Ovary (tissue), 9 donors: ENCODE measurements around the gene CTBP2. TPM values are rescaled to one million over a fixed set of nuclear protein-coding genes. Genes with fewer than 3 reads are reported as not detected.

ENCODE experiments used
- DNase-seq, 5 donors: peaks; one replicate each; pipeline ENCODE4 v3.0.0-alpha.2; 2019 to 2020
- H3K27ac ChIP-seq, 2 donors: fragments of 200-600 bp; one replicate each; pipeline versions ENCODE4 v1.5.1 to v1.8.0; 2019 to 2022
- H3K27me3 ChIP-seq: fragments of 200-600 bp; one replicate; pipeline ENCODE4 v1.8.0; 2022
- H3K36me3 ChIP-seq: fragments of 200-600 bp; sonication (generic); one replicate; pipeline ENCODE4 v1.5.1; 2019
- H3K4me1 ChIP-seq: one replicate; pipeline ENCODE4 v1.8.1; 2013; ENCODE audit warnings: mild to moderate bottlenecking, moderate library complexity; ENCODE audit not compliant: insufficient read depth
- H3K4me3 ChIP-seq: fragments of 200-600 bp; sonication (generic); one replicate; pipeline ENCODE4 v1.5.1; 2017
- H3K9me3 ChIP-seq, 2 donors: fragments of 200-600 bp in 1 of 2; sonication (generic) in 1 of 2; one replicate each; pipeline versions ENCODE4 v1.5.1 to v1.8.1; 2013 to 2019; ENCODE audit warnings: mild to moderate bottlenecking in 1 of 2, moderate library complexity in 1 of 2
- EP300 ChIP-seq: sonication (generic); formaldehyde crosslinking; IDR thresholded peaks from one replicate; pipeline ENCODE4 v1.6.1; 2017; ENCODE audit warnings: antibody characterized with exemption
- POLR2A ChIP-seq: fragments of 450-650 bp; IDR thresholded peaks from one replicate; pipeline ENCODE4 v1.6.1; 2017; ENCODE audit warnings: antibody characterized with exemption, mild to moderate bottlenecking, moderate library complexity
- WGBS, 3 donors: extraction: QIAGEN DNeasy Blood & Tissue Kit in 1 of 3; methylation state at CpG; one replicate each; pipeline versions ENCODE4 v1.1.5 to v1.1.7; 2013 to 2017; 5-methylcytosine and 5-hydroxymethylcytosine counted together
- intact Hi-C, 4 donors: fragments of 100-400 bp; cut with DNase I; formaldehyde crosslinking; loops; one replicate each; pipeline versions ENCODE4 v1.11.0 to v1.15.1; 2022 to 2023
- polyA plus RNA-seq, 2 donors: library from polyadenylated mRNA; stranded (reverse); fragments of 200-250 nt in 1 of 2; fragments of 350-450 nt in 1 of 2; fragmentation: Illumina TruSeq in 1 of 2; extraction: RNeasy Lipid Tissue Mini Kit (QIAGEN cat#74804) in 1 of 2; gene quantifications; one replicate each; pipeline ENCODE4 v1.2.3, GENCODE V29; 2013 to 2014
- total RNA-seq, 7 donors: library from RNA; depleted of rRNA in 2 of 7; stranded (reverse); fragments of >200 nt in 2 of 7; fragmentation: NEBNext Ultra II Directional in 3 of 7; extraction: Animal tissue kit (Norgen Biotek cat#: 25700) in 3 of 7; gene quantifications; one replicate each; pipeline versions ENCODE4 v1.1.0 to v1.2.4, GENCODE V29; 2016 to 2023
- TF ChIP-seq, protein P1 (sequence below), 3 donors: fragments of 450-650 bp in 2 of 3; fragments of 200-600 bp in 1 of 3; IDR thresholded peaks; one replicate each; pipeline versions ENCODE4 v1.5.1 to v1.8.0; 2016 to 2022; ENCODE audit warnings: antibody characterized with exemption in 3 of 3, mild to moderate bottlenecking in 1 of 3
- donor health status: DM: no; HTN: no; CAD: no; lungs with moderate emphysema.
- donor health status: DM: no; HTN: no; CAD: no.
- donor health status: Bipolar disorder and iron deficiency.
- donor health status: DM: yes; HTN: yes; CAD: no.
- donor health status: DM: no; HTN: no; CAD: no.
- donor health status: DM: yes; HTN: yes; CAD: no.

Gene CTBP2
- total and polyA plus RNA-seq, 9 donors = 25.3 to 107 (median 69.5) TPM

GRCh38 chr10:124974131-124974530, 186.2 kb downstream of the CTBP2 start:
- no peak for DNase-seq
- Histone ChIP-seq H3K27ac (no peak overlapping the region), H3K27me3 (no peaks in the 10 kb centered on the region), H3K4me1 (peaks cover 7% of the 10 kb centered on the region), H3K4me3 (no peak overlapping the region), H3K36me3 (no peaks in the 10 kb centered on the region), H3K9me3 (no peaks in the 10 kb centered on the region)
- TF ChIP-seq POLR2A (no peak), EP300 (no peak)
- TF ChIP-seq, protein P1, sequence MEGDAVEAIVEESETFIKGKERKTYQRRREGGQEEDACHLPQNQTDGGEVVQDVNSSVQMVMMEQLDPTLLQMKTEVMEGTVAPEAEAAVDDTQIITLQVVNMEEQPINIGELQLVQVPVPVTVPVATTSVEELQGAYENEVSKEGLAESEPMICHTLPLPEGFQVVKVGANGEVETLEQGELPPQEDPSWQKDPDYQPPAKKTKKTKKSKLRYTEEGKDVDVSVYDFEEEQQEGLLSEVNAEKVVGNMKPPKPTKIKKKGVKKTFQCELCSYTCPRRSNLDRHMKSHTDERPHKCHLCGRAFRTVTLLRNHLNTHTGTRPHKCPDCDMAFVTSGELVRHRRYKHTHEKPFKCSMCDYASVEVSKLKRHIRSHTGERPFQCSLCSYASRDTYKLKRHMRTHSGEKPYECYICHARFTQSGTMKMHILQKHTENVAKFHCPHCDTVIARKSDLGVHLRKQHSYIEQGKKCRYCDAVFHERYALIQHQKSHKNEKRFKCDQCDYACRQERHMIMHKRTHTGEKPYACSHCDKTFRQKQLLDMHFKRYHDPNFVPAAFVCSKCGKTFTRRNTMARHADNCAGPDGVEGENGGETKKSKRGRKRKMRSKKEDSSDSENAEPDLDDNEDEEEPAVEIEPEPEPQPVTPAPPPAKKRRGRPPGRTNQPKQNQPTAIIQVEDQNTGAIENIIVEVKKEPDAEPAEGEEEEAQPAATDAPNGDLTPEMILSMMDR (IDR thresholded peaks at IDR 0.05) = no peak
- 83 to 91% (median 89%) methylated on average over 5 of the region's 5 CpGs for WGBS, 3 donors
- intact Hi-C loops = no loop called here

- 77 to 81% (median 78%) methylated on average over 7 of the region's 7 CpGs for WGBS, 3 donors
- no peak for DNase-seq
- H3K9me3 ChIP-seq = no peaks in the 10 kb centered on the region
- intact Hi-C loops = no loop called here
- no peaks in the 10 kb centered on the region for H3K36me3 ChIP-seq
- H3K4me3 ChIP-seq = no peak overlapping the region
- no peak overlapping the region for H3K27ac ChIP-seq
- H3K27me3 ChIP-seq = no peaks in the 10 kb centered on the region
- TF ChIP-seq POLR2A = no peak
- TF ChIP-seq, protein P1 (IDR thresholded peaks at IDR 0.05) = no peak
- TF ChIP-seq EP300 = no peak
- peaks cover 8% of the 10 kb centered on the region for H3K4me1 ChIP-seq
These were observed 187.7 kb downstream of the CTBP2 start for GRCh38 chr10:124972637-124973036.

- no peak for DNase-seq
- 3 to 9% (median 6%) methylated on average over 2 of the region's 2 CpGs for WGBS, 3 donors
- H3K4me3 ChIP-seq = no peak overlapping the region
- H3K27ac ChIP-seq = peak overlapping the region in 1 of 2 donors; percentile 49
- H3K27me3 ChIP-seq = no peaks in the 10 kb centered on the region
- intact Hi-C loops = no loop called here
- TF ChIP-seq POLR2A (no peak), EP300 (no peak)
- TF ChIP-seq, protein P1 (IDR thresholded peaks at IDR 0.05) = no peak
- peaks cover 14% of the 10 kb centered on the region for H3K4me1 ChIP-seq
- H3K36me3 ChIP-seq = no peaks in the 10 kb centered on the region
- H3K9me3 ChIP-seq = no peaks in the 10 kb centered on the region
These were observed 189.1 kb downstream of the CTBP2 start for GRCh38 chr10:124971276-124971675.

DNA sequence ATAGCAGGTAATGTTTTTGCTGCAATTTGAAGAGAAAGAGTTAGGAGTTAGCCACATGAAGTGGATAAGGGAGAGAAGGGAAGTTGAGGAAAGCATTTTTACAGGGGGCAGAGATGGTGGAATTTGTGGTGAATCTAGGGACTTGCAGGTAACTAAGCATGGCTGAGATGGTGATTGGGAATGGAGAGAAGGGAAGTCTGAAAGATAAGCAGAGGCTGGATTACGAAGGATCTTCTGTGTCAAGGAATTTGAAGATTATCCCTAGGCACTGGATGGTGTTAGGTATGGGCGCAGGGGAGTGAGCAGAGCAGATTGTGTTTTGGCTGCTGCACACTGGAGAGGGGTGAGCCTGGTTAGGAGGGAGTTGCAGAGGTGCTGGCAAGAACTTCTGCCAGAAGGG, 193.1 kb downstream of the CTBP2 start:
- peaks cover 15% of the 10 kb centered on the region for H3K4me1 ChIP-seq
- intact Hi-C loops = no loop called here
- no peaks in the 10 kb centered on the region for H3K27me3 ChIP-seq
- 56 to 65% (median 57%) methylated on average over 2 of the region's 2 CpGs for WGBS, 3 donors
- no peaks in the 10 kb centered on the region for H3K9me3 ChIP-seq
- DNase-seq = no peak
- H3K36me3 ChIP-seq = no peaks in the 10 kb centered on the region
- H3K27ac ChIP-seq = no peak overlapping the region
- TF ChIP-seq POLR2A (no peak), EP300 (no peak)
- TF ChIP-seq, protein P1 (IDR thresholded peaks at IDR 0.05) = no peak
- no peak overlapping the region for H3K4me3 ChIP-seq
